Endothelial cell of umbilical vein (primary cell): ENCODE data around the gene CHTOP. TPM values are rescaled to one million over a fixed set of nuclear protein-coding genes. Genes with fewer than 3 reads are reported as not detected.
A peak's percentile ranks its signal among the peaks of the same experiment; 100 is the strongest.

Experiments
- BruUV-seq: library from RNA; stranded (reverse); fragments of 400-500 nt; replicated peaks from 2 replicates; lab custom pipeline; 2021; lab: Mats Ljungman, UMichigan
- CTCF ChIA-PET: fragments of 300-600, 350-600 bp; sonication (Branson Sonifier 250); formaldehyde crosslinking; loops from one replicate; lab custom pipeline; 2021; ENCODE audit warnings: antibody characterized with exemption, inconsistent platforms; lab: Charles Lee
- POLR2A ChIA-PET: fragments of 300-600, 350-600 bp; sonication (Branson Sonifier 250); formaldehyde crosslinking; loops from one replicate; lab custom pipeline; 2021; ENCODE audit warnings: antibody characterized with exemption, inconsistent platforms; lab: Charles Lee
- DNase-seq: peaks from one replicate; pipeline ENCODE4 v3.0.0-alpha.2; 2011; ENCODE audit warnings: low read depth, low spot score
- FAIRE-seq: peaks from 2 replicates; lab custom pipeline; 2011; peaks lifted over from hg19 to GRCh38; lab: Jason Lieb, UNC
- H2AFZ ChIP-seq: 2 replicates; pipeline ENCODE4 v1.6.0; 2012; ENCODE audit warnings: low read depth, low read length, control low read depth, inconsistent platforms
- H3K27ac ChIP-seq: 2 replicates; pipeline ENCODE4 v1.5.1; 2011; ENCODE audit warnings: low read depth, mild to moderate bottlenecking, control low read depth, low read length, moderate library complexity; ENCODE audit not compliant: insufficient read depth
- H3K27me3 ChIP-seq, 2 experiments: 2 replicates each; pipeline versions ENCODE4 v1.6.0 to v1.6.1; 2011; ENCODE audit warnings: low read length in 2 of 2, mixed read lengths in 1 of 2; ENCODE audit not compliant: control insufficient read depth in 2 of 2, insufficient read depth in 2 of 2
- H3K36me3 ChIP-seq, 2 experiments: 2 replicates in 1 of 2; 3 replicates in 1 of 2; pipeline ENCODE4 v1.5.1; 2011; ENCODE audit warnings: low read length in 2 of 2, mild to moderate bottlenecking in 1 of 2, moderate library complexity in 1 of 2; ENCODE audit not compliant: control insufficient read depth in 2 of 2, insufficient read depth in 2 of 2; ENCODE audit errors: extremely low read depth in 1 of 2
- H3K4me1 ChIP-seq: 3 replicates; pipeline ENCODE4 v1.5.1; 2011; ENCODE audit warnings: mild to moderate bottlenecking, low read length; ENCODE audit not compliant: control insufficient read depth, insufficient read depth; ENCODE audit errors: extremely low read depth
- H3K4me2 ChIP-seq: 2 replicates; pipeline ENCODE4 v1.6.1; 2011; ENCODE audit warnings: low read length, control low read depth, mixed read lengths; ENCODE audit not compliant: insufficient read depth
- H3K4me3 ChIP-seq, 3 experiments: fragments of 200-600 bp in 1 of 3; sonication (generic), shearing (Covaris generic) in 1 of 3; replicated peaks in 1 of 3; 2 replicates each; pipeline ENCODE4 v1.5.1; 2011 to 2016; ENCODE audit warnings: control low read depth in 3 of 3, low read length in 3 of 3, mild to moderate bottlenecking in 2 of 3, inconsistent platforms in 1 of 3, low read depth in 1 of 3, moderate library complexity in 1 of 3; ENCODE audit not compliant: insufficient read depth in 1 of 3
- H3K79me2 ChIP-seq: 2 replicates; pipeline ENCODE4 v1.6.0; 2012; ENCODE audit warnings: low read length, inconsistent platforms; ENCODE audit not compliant: control insufficient read depth, insufficient read depth
- H3K9ac ChIP-seq: replicated peaks from 2 replicates; pipeline ENCODE3; 2011; ENCODE audit warnings: low read length, control low read depth; ENCODE audit not compliant: insufficient read depth; ENCODE audit errors: extremely low read depth
- H3K9me1 ChIP-seq: replicated peaks from 3 replicates; pipeline ENCODE4 v1.6.0; 2011; ENCODE audit warnings: mild to moderate bottlenecking, low read length; ENCODE audit not compliant: control insufficient read depth, insufficient read depth; ENCODE audit errors: extremely low read depth
- H3K9me3 ChIP-seq: replicated peaks from 2 replicates; pipeline ENCODE4 v1.5.1; 2012; ENCODE audit warnings: low read length, inconsistent platforms; ENCODE audit not compliant: control insufficient read depth, insufficient read depth
- H4K20me1 ChIP-seq: replicated peaks from 2 replicates; pipeline ENCODE3; 2011; ENCODE audit warnings: mild to moderate bottlenecking, low read length; ENCODE audit not compliant: control insufficient read depth, insufficient read depth; ENCODE audit errors: extremely low read depth
- EZH2 ChIP-seq: IDR thresholded peaks from 2 replicates; pipeline ENCODE4 v1.6.1; 2012; ENCODE audit warnings: borderline replicate concordance, low read depth, mild to moderate bottlenecking, moderate library complexity, low read length, inconsistent platforms; ENCODE audit not compliant: severe bottlenecking
- FOS ChIP-seq: IDR thresholded peaks from 2 replicates; pipeline ENCODE4 v1.6.1; 2011; ENCODE audit warnings: mild to moderate bottlenecking, low read length, moderate library complexity, borderline replicate concordance; ENCODE audit not compliant: insufficient read depth
- GATA2 ChIP-seq: IDR thresholded peaks from 2 replicates; pipeline ENCODE4 v1.7.0; 2011; ENCODE audit warnings: low read depth, mild to moderate bottlenecking, moderate library complexity, mixed read lengths, low read length; ENCODE audit not compliant: insufficient read length, insufficient read depth
- JUN ChIP-seq: IDR thresholded peaks from 2 replicates; pipeline ENCODE4 v1.6.1; 2011; ENCODE audit warnings: borderline replicate concordance, low read depth; ENCODE audit not compliant: insufficient read length, insufficient read depth
- MYC ChIP-seq: IDR thresholded peaks from one replicate; pipeline ENCODE4 v1.6.1; 2011; ENCODE audit warnings: mild to moderate bottlenecking, low read depth, low read length
- POLR2A ChIP-seq: IDR thresholded peaks from 2 replicates; pipeline ENCODE4 v1.6.1; 2012; ENCODE audit warnings: low read depth, mild to moderate bottlenecking, control low read depth, low read length
- POLR2AphosphoS5 ChIP-seq: IDR thresholded peaks from 2 replicates; pipeline ENCODE4 v1.6.1; 2012; ENCODE audit warnings: low read depth, mild to moderate bottlenecking, control low read depth, low read length, moderate library complexity; ENCODE audit not compliant: insufficient read depth
- dilution Hi-C: fragments of 300-500 bp; cut with MboI; formaldehyde crosslinking; loops from one replicate; pipeline ENCODE4 v1.15.0; 2019; ENCODE audit warnings: low sequenced_read_pairs; ENCODE audit not compliant: extremely low pct_ligation_motif_present
- intact Hi-C: fragments of 100-400 bp; cut with micrococcal nuclease; formaldehyde crosslinking; loops from one replicate; pipeline ENCODE4 v1.10.0; 2022
- polyA plus RNA-seq, 4 experiments: library from polyadenylated mRNA; depleted of rRNA in 3 of 4; stranded (reverse) in 3 of 4; unstranded in 1 of 4; fragments of >200 nt; gene quantifications; 2 replicates each; pipeline versions ENCODE4 v1.2.1 to v1.2.3, GENCODE V29; 2011 to 2012; ENCODE audit warnings: missing spikeins in 1 of 4
- total RNA-seq: library from RNA; stranded (reverse); gene quantifications from 2 replicates; pipeline ENCODE4 v1.2.3, GENCODE V29; 2021
- TF ChIP-seq, protein P1 (sequence below), 2 donors: IDR thresholded peaks; 1 replicate in 1 of 2; 2 replicates in 1 of 2; pipeline ENCODE4 v1.5.1; 2011; ENCODE audit warnings: low read length in 2 of 2, mild to moderate bottlenecking in 2 of 2, moderate library complexity in 2 of 2, control low read depth in 1 of 2, inconsistent platforms in 1 of 2, low read depth in 1 of 2; ENCODE audit not compliant: insufficient read depth in 1 of 2; ENCODE audit errors: extremely low read depth in 1 of 2
- TF ChIP-seq, protein P2 (sequence below): IDR thresholded peaks from 2 replicates; pipeline ENCODE4 v1.6.1; 2011; ENCODE audit not compliant: insufficient read depth, insufficient read length

Gene CHTOP
- total and polyA plus RNA-seq, 2 donors (not counting 3 experiments of a cell fraction or from before 2014, with no cell fraction given) = 62.0 to 74.4 TPM

DNA sequence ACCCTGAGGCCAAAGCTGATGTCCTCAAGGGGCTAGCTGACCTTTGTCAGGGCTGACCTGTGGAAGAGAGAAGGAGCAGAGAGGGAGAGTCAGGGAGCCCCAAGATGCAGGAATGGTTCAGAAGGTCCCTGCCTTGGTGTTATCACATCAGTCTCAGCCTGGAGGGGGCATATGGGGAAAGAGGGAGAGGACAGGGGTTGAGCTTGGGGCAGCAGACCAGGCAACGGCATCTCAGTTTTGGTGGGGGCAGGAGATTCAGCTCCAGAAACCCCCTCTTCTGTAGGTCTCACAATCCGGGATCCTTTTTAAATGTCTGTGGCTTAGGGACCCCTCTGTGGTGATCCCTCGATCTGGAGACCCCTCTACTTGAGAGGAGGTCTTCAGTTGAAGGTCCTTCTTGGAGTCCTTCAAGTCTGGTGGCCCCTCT is 7.4 kb upstream of the CHTOP start:
- H2AFZ ChIP-seq = peak overlapping the region; percentile 55
- peak overlapping the region; percentile 81 for H3K27ac ChIP-seq
- peak overlapping the region; percentile 86 for H3K9ac ChIP-seq
- TF ChIP-seq JUN (no peak), EZH2 (no peak), FOS (no peak), POLR2A (no peak), POLR2AphosphoS5 (no peak), MYC (no peak), GATA2 (no peak)
- TF ChIP-seq, protein P1, sequence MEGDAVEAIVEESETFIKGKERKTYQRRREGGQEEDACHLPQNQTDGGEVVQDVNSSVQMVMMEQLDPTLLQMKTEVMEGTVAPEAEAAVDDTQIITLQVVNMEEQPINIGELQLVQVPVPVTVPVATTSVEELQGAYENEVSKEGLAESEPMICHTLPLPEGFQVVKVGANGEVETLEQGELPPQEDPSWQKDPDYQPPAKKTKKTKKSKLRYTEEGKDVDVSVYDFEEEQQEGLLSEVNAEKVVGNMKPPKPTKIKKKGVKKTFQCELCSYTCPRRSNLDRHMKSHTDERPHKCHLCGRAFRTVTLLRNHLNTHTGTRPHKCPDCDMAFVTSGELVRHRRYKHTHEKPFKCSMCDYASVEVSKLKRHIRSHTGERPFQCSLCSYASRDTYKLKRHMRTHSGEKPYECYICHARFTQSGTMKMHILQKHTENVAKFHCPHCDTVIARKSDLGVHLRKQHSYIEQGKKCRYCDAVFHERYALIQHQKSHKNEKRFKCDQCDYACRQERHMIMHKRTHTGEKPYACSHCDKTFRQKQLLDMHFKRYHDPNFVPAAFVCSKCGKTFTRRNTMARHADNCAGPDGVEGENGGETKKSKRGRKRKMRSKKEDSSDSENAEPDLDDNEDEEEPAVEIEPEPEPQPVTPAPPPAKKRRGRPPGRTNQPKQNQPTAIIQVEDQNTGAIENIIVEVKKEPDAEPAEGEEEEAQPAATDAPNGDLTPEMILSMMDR (IDR thresholded peaks at IDR 0.05; ENCODE audit: extremely low read depth in 1 of 2, insufficient read depth in 1 of 2, low read depth in 1 of 2, low read length in 2 of 2) = no peak
- TF ChIP-seq, protein P2, sequence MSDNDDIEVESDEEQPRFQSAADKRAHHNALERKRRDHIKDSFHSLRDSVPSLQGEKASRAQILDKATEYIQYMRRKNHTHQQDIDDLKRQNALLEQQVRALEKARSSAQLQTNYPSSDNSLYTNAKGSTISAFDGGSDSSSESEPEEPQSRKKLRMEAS = no peak
- H3K9me1 ChIP-seq = no peaks in the 10 kb centered on the region
- no peaks in the 10 kb centered on the region for H3K9me3 ChIP-seq
- CTCF ChIA-PET = interaction anchor here (0.8 to 7.8 kb wide), 22 partner anchors 8 to 146 kb away, joined by 3 to 145 read pairs (median 10); partner anchors contain the start of genes S100A14 and S100A16
- no peak for DNase-seq
- no peaks in the 10 kb centered on the region for H3K36me3 ChIP-seq
- peak overlapping the region; percentile 93 for H3K4me2 ChIP-seq
- dilution Hi-C loops (no loop called here), intact Hi-C loops (no loop called here)
- BruUV-seq = no TSS peak
- H4K20me1 ChIP-seq = no peaks in the 10 kb centered on the region
- H3K27me3 ChIP-seq = no peaks in the 10 kb centered on the region
- peak overlapping the region; percentile 57 to 74 (median 62) for H3K4me3 ChIP-seq
- peaks cover 14% of the 10 kb centered on the region for H3K4me1 ChIP-seq
- POLR2A ChIA-PET = interaction anchor here (1.1 to 3.6 kb wide), 12 partner anchors 9 to 60 kb away, joined by 3 to 43 read pairs (median 6); partner anchors contain the start of genes ILF2, S100A14 and S100A16
- peak; percentile 33 for FAIRE-seq
- H3K79me2 ChIP-seq = peaks cover 28% of the 10 kb centered on the region
